Stimulated activated CD8-positive, alpha-beta memory T cell treated with anti-CD3 and anti-CD28 coated beads, Interleukin-12 subunit alpha, Interleukin-12 subunit beta, amount 100 ng/mL, for 24 hours (primary cell): ENCODE results near the gene GLI3.

ENCODE experiments used
- DNase-seq: peaks from one replicate; pipeline ENCODE4 v3.0.0-alpha.2; 2020; ENCODE audit errors: extremely low read depth

The GLI3 gene

DNA sequence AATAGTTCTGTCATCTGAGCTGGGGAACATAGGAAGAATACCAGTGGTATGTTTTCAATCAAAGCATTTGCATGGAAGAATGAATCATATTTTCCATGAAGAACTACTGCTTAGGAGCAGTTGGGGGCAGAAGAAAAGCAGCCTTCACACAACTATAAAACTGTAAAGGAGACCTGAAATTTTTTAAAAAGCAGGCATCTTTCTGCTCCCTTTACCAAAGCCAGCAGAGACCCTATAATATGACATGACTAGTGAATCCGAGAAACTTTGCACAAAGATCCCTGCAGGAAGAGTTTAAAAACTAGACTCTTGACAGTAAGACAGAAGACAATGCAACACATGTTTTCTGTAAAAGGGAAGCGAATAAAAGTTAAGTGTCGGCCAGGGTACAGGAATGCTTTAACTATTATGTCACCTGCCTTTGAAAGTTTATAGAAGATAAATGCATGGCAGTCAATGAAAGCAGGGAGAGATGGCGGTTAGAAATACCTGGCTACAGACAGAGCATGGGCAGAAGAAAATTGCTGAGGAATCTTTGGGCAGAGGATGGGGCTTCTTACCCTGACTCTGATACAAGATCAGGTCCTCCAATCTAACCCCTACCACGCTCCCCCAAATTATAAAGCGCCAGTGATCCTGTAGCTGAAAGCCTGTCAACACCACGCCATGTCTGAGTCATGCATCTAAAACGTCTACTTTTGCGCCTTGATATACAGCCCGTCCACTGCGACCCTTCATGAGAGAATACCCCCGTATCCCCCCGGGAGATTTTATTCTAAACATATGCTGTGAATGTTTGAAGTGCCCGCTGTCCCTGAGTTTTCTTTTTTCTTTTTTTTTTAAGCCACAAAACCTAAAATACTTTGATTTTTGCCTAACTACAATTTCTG, 93.1 kb downstream of the GLI3 start:
- DNase-seq = no peak

DNA sequence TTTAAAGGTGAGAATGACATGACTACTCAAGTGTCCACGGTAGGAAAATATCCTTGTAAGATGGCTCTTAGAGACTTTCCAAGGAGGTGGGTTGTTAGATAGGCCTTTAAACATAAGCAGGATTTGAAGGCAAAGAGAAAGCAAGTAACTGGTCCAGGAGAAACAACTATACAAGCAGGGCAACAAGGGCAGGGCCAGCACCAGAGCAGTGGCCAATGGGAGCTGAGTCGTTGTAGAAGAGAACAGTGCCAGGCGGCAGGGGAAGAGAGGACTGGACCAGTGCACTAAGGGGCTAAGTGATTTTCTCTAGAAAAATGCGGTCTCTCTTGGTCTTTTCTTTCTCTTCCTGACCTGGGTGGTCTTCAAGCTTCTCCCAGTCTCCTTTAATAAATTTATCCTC, 94.9 kb downstream of the GLI3 start:
- DNase-seq = no peak

DNA sequence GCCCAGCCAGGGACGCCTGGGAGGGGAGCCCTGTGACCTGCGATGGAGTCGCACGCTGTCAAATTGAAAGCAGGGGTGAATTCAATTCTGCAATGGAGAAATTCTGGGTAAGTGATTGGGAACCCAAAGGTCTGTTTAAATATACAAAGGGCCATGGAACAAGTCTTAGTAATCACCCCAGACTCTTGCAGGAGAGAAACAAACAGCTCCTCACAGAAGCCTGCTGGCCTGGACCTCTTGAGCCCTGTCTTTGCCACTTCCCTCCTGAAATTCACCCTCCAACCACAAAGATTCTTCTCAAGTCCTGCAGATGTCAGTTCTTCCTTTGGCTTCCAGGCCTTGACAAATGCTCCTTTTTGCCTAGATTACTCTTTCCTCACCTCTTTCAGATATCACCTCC, 97.3 kb downstream of the GLI3 start:
- no peak for DNase-seq

DNA sequence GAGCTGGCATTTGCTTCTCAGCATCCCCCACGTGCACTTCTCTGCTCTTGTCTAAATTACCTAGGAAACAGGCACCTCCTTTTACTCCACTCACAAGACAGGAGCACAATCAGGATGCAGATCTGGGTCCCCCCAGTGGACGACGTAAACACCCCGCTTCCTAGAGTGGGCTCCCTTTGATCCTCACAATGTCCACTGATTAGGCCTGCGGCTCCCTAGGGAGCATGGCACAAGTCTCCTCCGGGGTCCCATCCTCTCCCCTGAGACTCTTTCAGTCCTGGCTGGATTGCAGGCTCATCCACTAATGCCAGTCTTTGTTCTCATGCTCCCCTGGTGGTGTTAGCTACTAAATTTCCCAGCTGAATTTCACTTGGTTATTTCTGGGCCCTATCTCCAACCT, 98.3 kb downstream of the GLI3 start:
- no peak for DNase-seq

DNA sequence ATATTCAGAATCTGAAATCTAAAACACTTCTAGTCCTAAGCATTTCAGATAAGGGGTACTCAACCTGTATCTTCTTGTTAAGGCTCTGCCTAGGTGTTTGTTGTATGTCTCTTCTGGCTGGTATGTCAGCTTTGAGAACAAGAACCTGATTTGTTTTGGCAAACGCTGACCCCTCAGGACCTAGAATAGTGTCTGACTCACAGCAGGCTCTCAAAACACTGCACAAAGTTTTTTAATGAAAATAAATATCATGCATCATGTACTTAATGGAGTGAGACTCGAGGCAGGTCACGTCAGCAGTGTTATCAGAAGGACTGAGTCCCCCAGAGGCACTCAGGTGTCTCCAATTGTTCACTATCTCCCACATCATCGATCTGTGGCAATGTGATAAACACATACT, 99.1 kb downstream of the GLI3 start:
- DNase-seq = no peak

DNA sequence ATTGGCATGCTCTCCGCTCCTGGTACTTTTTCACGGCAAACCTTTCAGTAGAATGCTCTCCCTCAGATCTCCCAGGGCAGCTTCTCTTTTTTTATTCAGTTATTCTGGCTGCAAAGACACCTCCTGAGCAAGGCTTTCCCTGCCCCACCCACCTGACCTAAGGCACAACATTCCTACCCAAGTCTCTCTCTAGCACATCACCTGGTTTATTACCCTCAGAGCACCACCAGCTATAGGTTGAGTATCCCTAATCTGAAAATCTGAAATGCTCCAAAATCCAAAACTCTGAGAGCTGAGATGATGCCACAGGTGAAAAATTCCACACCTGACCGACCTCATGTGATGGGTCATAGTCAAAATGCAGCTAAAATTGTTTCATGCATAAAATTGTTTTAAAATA, 99.6 kb downstream of the GLI3 start:
- no peak for DNase-seq

DNA sequence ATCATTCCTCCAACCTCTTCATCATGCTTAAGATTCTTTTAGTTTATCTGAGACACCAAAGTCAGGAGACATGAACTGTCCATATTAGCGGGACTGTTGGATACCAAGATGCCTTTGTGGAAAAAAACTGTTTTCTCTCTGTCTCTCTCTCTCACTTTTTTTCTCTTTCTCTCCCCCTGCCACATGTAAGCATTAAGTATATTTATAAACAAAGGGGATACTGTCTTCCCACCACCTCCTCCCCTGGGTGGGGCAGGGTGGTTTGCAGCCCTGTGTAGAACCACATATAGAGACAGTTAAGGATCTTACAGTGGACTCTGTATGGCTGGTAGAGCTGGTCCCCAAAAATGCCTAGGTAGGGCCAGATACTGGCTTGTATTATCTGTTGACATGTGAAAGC, 101.3 kb downstream of the GLI3 start:
- DNase-seq = no peak

DNA sequence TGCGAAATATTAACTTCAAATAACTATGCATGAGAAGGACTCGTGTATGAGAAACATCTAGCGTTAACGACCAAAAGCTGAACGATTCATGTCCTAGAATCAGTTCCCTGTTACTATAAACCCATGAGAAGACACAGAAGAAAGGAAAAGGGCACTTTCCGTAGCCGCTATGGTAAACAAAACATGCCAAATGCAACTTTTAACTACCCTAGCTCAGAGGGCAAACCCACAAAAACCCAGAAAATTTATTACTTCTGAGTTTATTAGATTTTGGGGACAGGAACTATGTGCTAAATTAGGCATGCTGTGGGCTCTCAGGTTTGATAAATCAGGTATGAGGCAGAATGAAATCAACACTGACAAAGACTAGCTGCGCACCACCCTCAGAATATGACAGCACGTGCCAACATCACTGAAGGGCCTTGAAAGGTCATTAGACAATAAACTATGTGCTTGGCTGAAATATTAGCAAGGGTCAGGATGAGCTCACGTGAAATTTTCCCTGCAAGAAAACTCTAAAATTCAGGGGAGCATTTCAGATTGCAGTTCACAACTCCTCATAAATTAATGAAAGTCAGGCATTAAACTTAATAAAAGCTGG, 102.6 kb downstream of the GLI3 start:
- no peak for DNase-seq

DNA sequence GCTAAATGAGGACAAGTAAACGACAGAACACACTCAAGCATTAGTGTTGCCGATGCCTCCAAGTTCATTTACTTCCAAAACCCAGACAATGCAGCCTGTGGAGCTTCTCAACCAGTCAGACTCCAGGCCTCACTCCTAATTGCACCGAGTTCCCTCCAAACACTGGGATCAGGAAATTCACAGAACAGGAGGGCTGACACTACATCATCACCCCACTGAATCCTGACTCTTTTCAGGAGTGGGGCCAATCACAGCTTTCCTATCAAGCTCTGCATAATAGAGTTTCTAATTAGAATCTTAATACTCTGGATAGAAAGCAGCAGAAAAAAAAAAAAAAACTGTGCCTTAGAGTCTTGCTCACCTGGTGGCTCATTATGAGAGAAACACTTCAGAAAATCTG, 103.7 kb downstream of the GLI3 start:
- DNase-seq = no peak

DNA sequence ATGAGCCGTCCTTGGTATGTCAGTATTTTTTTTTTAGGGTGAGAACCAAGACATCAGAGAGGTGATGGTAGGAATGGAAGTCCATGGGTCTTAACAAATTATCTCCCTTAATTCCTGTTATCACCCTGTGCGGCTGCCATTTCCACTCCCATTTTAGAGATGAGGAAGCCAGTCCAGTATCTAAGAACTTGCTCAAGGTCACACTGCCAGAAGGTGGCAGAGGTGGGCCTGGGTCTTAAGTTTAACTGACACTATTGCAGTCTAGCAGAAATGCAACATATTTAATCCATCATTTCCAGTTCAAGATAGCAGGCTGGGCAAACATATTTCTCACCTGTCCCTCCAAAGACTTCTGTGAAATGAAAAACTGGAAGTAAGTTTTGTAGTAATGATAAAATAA, 108.3 kb downstream of the GLI3 start:
- DNase-seq = no peak

DNA sequence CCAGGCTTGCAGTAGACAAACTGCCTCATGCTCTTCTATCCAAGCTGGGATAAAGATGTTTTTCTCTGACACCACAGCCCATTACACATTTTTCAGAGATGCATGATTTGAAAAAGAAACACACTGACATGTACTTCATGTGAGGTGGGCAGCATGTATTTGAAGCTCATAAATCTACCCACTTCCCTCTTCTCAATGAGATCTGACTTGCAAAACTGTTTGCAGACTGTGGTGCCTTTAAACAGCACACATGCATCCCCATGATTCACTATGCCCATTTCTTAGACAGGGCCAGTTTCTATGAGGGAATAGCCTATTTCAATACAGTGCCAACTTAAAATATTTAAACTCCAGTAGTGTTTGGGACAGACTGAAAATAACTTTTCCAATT, 109.8 kb downstream of the GLI3 start:
- DNase-seq = no peak

DNA sequence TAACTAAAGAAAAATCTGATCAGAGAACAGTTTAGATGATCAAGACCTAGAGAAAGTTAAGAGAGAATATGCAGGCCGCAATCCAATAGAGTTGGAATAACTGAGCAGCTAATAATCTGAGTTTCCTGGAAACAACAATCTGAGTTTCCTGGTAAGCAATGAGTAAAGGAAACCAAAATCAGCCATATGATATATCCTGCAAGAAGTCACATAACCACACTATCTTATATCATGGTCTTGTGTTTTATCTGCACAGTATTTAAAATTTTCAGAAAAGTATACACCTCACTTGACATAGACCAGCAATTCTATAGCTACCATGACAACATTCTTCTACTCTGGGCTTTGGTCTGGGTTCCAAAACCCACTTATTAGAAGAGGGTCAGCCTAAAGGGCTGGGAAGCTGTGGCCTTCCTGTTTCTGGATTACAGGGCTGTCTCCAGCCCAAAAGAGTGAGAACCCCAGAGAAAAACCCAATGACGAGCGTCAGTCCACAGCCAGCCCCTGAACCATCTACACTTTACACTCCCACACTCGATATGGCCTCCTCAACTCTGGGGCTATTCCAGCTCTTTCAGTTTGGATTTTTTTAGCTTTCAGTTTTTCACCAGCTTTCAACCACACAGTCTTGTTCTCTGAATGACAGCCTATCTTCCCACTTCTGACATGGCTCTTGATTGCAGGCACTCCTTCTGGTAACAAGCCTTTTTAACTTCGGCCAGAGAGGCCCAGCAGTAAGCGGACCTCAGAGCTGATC, 110.4 kb downstream of the GLI3 start:
- no peak for DNase-seq

DNA sequence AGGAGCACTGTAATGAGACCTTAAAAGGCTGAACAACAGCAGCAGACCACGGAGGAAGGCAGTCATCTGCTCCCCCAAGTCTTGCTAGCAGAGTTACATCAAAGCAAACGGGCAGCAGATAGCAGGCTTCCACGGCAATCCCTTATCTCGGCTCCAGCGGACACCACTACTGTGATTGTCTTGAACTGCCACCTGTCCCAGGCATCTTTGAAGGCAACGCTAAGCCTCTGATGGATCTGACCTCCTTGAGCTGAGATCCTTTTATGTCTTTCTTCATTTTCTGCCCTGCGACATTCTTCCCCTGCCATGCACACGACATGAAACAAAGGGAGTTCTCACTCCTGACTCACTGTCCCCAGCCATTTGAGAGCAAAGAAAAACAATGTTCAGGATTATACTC, 111.7 kb downstream of the GLI3 start:
- no peak for DNase-seq

DNA sequence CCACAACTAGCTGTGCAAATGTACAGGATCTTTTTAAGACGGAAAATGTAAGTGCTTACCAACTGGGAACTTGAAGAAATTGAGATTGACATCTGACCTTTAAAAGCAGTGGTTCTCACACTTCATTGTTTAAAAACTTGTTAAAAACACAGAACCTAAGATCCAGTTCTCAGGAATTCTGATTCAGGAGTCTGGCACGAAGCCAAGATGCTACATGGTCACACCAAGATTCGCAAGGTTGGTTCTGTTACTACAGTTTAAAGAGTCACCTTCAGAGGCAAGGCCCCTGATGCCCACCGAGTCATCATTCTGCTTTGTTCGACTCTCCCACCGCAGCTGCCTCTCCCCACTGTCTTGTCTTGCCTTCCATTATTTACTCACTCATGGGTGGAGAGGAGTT, 113.3 kb downstream of the GLI3 start:
- DNase-seq = no peak

DNA sequence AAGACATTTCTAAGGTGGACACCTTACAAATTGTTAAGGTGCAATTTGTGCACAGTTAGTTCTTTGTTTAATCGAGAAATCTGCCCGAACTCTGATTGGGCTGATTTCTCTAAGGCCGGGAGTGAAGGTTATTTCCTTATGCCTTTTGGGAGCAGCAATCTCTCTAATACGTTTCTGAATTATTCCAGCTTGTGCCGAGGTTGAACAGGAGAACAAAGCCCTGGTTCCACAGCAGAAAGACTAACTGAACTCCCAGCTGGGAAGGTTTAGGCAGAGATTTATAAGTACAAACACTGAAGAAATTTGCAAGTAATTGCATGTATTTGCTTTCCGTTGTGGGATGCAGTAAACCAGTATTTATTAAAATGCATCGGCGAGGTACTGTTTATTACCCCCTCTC, 116.8 kb downstream of the GLI3 start:
- DNase-seq = no peak

DNA sequence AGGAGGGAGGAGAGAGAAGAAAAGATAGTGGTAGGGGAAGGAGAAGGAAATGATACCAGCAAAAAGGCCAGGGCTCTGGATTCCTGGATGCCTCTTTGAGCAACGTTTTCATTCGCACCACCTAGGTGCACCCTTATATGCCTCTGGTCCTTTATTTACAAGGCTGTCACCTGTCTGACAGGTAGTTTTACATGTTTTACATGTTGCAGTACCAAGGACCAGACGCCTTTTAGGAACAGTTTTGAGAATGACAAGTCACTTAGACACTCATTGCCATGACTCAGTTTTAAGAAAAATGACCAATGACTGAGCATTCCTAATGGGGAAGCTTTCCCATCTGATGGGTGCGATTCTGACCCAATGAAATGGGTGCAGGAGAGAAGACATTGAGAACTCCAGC, 119.8 kb downstream of the GLI3 start:
- no peak for DNase-seq

DNA sequence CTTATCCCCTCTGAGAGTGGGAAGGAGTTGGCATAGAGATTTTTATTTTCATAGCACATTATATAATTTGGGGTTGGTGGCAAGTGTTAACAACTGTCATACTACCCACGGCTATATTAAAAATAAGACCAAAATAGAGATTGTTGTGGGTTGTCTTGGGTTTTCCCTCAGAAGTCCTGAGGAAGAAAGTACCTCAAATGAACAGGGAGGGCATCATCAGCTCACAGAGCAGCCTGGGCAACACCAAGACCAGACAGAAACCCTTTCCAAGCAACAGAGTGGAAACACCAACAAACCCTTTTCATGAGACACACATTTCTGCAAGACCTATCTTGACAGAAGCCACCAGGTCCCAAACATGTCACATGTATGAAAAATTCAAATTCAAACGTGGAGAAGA, 121.2 kb downstream of the GLI3 start:
- DNase-seq = no peak

DNA sequence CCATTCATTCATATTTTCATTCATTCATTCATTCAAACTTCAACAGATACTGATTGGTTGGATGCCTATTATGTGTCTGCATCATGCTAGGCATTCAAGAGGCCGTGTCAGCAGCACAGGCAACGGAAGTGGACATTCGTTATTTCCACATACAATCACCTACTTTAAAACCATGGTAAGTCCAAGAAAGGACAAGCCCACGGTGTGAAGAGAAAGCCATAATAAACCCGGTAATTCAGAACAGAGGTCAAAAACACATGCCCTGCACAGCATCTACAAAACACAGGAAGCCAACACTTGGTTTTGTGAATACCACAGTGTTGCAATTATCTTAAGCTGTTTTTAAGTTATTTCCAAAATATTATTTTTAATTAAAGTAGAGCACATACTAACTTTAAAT, 126.7 kb downstream of the GLI3 start:
- no peak for DNase-seq

DNA sequence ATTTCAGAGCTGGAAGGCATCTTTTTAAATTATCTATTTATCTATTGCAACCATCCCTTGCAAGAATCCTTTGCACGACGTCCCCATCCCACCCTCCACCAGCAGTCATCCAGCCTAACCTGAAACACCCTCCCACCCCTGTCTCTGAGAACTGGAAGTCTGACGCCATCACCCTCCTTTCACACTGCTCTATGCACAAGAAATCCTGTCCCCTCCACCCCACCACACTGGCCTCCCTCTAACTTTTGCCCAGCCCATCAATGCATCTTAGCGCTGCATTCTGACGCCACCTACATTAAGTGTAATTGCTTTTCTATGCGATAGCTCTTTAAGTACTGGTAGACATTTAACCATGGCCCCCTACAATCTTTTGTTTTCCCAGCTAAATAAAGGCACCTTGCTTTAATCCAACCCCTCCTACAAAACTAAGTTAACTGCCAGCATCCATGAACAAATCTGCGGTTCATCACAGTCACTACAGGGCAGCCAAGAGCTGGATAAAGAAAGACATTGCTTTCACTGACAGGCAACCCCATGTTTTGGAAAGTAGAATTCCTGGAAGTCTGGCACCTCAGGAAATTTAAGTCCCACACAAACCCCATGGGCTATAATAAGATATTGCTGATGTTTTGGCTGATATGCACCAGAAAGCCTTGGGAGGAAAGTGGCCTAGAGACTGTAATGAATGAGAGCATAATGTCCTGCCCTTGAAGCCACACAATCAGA, 128.0 kb downstream of the GLI3 start:
- DNase-seq = no peak

DNA sequence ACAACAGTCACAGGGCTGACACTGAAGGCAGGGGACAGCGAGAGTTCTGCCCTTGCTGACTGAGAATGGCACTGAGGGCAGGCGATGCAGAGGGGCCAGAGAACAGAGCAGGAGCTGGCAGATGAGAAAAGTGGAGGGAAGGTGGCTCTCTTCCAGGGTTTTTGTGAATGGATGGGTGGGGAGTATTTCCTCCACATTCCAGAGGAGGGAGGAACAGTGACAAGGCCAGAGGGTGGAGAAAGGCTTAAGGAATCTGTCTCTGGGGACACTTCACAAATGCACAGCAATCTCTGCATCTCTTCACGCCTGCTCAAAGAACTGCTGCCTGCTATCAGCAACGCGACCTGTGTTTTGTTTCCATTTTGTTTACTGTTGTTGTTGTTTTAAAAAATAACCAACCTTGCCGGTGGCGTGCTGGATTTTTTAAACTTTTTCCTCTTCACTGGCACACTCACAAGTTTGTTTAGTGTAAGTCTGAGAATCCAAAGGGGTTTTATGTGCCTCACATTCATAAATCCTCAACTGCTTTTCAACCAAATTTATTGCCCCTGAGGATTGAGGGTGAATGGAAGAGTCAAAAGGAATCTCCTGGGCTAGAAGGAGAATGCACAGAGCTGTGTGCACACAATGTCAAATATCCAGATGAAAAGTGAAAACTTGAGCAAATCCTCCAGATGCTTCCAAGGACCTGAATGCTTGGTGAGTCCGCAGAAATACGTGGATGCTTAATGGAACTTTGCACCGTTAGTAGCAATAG, 129.3 kb downstream of the GLI3 start:
- no peak for DNase-seq

DNA sequence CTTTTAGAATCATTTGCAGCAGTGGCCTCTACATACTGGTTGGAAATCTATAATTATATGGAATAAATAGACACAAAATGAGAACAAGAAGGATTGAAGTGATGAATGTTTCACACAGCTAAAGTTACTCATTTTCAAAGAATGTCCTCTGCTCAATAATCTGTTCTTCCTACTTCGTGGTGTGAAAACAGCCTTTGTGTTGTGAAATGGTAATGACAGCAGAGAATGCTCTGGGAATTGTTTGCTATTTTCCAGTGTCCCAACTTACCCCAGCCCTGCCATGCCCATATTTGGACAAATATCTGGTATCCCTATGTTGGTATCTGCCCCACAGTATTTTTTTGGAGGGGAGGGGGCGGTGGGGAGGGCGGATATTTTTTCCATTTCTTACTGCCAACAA, 130.4 kb downstream of the GLI3 start:
- no peak for DNase-seq
